ENCODE measurements around the gene ZMYND8. TPM values are rescaled to one million over a fixed set of nuclear protein-coding genes. Genes with fewer than 3 reads are reported as not detected.

Gene ZMYND8
- total and polyA plus RNA-seq, 10 of the 15 experiments (the other 5 are each of a cell fraction or from before 2014, with no cell fraction given): 12.9 to 54.8 (median 23.1) TPM

- DNase-seq (ENCODE audit: low read depth, low spot score) (no peak), ATAC-seq (peak; percentile 56), FAIRE-seq (no peak)
- Histone ChIP-seq H3K27ac (ENCODE audit: control insufficient read depth, insufficient read depth) (no peak overlapping the region), H3K4me2 (ENCODE audit: control insufficient read depth, insufficient read depth) (no peak overlapping the region), H3K4me1 (ENCODE audit: control insufficient read depth, insufficient read depth, low read length) (peaks cover 5% of the 10 kb centered on the region; the same call in 1 of the 2 replicates), H3K79me2 (ENCODE audit: control insufficient read depth, insufficient read depth, low read length) (no peaks in the 10 kb centered on the region; the same call in 1 of the 2 replicates), H4K20me1 (ENCODE audit: control insufficient read depth, insufficient read depth) (no peaks in the 10 kb centered on the region), H3K4me3 (no peak overlapping the region), H3K27me3 (replicated peaks in 1 of 2; ENCODE audit: control insufficient read depth in 2 of 2, insufficient read depth in 2 of 2, low read length in 1 of 2) (no peaks in the 10 kb centered on the region), H3K9me3 (replicated peaks; ENCODE audit: control insufficient read depth, insufficient read depth, low read length) (no peaks in the 10 kb centered on the region; the same call in 2 of the 3 replicates), H3K9ac (ENCODE audit: control insufficient read depth, insufficient read depth, low read length) (no peak overlapping the region), H3K36me3 (ENCODE audit: control insufficient read depth in 2 of 2, insufficient read depth in 2 of 2, low read length in 1 of 2) (peaks cover 27 to 42% of the 10 kb centered on the region in 2 experiments), H2AFZ (ENCODE audit: control insufficient read depth, low read depth, low read length) (no peak overlapping the region)
- 50% methylated on average over 3 of the region's 3 CpGs for WGBS (ENCODE audit: insufficient coverage, insufficient replicate concordance, low lambda C conversion rate, missing lambda C conversion rate)
- ChIA-PET RAD21 (ENCODE audit: unreplicated experiment) (no interaction called here), POLR2A (interaction anchor here (1.2 kb wide), 1 partner anchor 42 kb away, joined by 3 read pairs; no protein-coding TSS in a partner anchor), CTCF (interaction anchor here (0.7 to 4.1 kb wide), 3 partner anchors 13 to 152 kb away, joined by 3 to 18 read pairs (median 3); no protein-coding TSS in a partner anchor), SMC1A (ENCODE audit: uncharacterized antibody, unreplicated experiment) (interaction anchor here (1.1 to 1.3 kb wide), 4 partner anchors 26 to 391 kb away, joined by 3 to 4 read pairs (median 3); no protein-coding TSS in a partner anchor)
- in situ Hi-C loops (cut with MboI): no loop called here
- BruUV-seq (replicated peaks): no TSS peak
- intact Hi-C loops (cut with micrococcal nuclease; ENCODE audit: unreplicated experiment): no loop called here
- TF ChIP-seq RUNX3 (IDR thresholded peaks at IDR 0.05; ENCODE audit: low read length) (peak; percentile 14; the same call in 1 of the 2 replicates), CTCF (IDR thresholded peaks at IDR 0.05 in 2 of 3, conservative IDR thresholded peaks at IDR 0.05 in 1 of 3; ENCODE audit: control insufficient read depth in 2 of 3, extremely low read depth in 1 of 3, insufficient read depth in 1 of 3, low read depth in 3 of 3, low read length in 3 of 3) (no peak), ATF7 (IDR thresholded peaks at IDR 0.05; ENCODE audit: low read depth) (no peak), MTA2 (IDR thresholded peaks at IDR 0.05; ENCODE audit: low read depth) (no peak), USF1 (IDR thresholded peaks at IDR 0.05; ENCODE audit: borderline replicate concordance, extremely low read length, insufficient read depth, low read depth, low read length) (no peak), CREM (IDR thresholded peaks at IDR 0.05; ENCODE audit: low read depth) (0 out of 2 replicates have a peak, but pooled peaks have one; percentile 17), SREBF1 (IDR thresholded peaks at IDR 0.05; ENCODE audit: low read length) (no peak), MLLT1 (IDR thresholded peaks at IDR 0.05) (0 out of 2 replicates have a peak, but pooled peaks have one; percentile 50), RELB (IDR thresholded peaks at IDR 0.05; ENCODE audit: low read depth) (0 out of 2 replicates have a peak, but pooled peaks have one; percentile 21), ETV6 (conservative IDR thresholded peaks at IDR 0.05 in 1 of 2, IDR thresholded peaks at IDR 0.05 in 1 of 2; ENCODE audit: borderline replicate concordance in 1 of 2, low read depth in 1 of 2) (0 out of 4 replicates have a peak, but pooled peaks of 1 of the 2 experiments have one; percentile 53), ZNF384 (IDR thresholded peaks at IDR 0.05; ENCODE audit: borderline replicate concordance, low read depth, low read length) (peak; percentile 41; the same call in 1 of the 2 replicates), NFIC (IDR thresholded peaks at IDR 0.05; ENCODE audit: low read depth, low read length) (0 out of 2 replicates have a peak, but pooled peaks have one; percentile 17), YY1 (IDR thresholded peaks at IDR 0.05; ENCODE audit: low read depth, low read length) (0 out of 2 replicates have a peak, but pooled peaks have one; percentile 10), JUND (IDR thresholded peaks at IDR 0.05; ENCODE audit: low read depth, low read length) (no peak)
Measured at GRCh38 chr20:47232518-47232917, 124.0 kb downstream of the ZMYND8 start.

All from GM12878 (cell line).